Mesendoderm (in vitro differentiated cells): ENCODE results near the gene EIF5B.
"Not testable (repeated sequence)": the region's sequence is repeated elsewhere in the genome, so short reads cannot be mapped to it uniquely, and the experiment has no call there.

ENCODE experiments used
- DNase-seq: peaks from one replicate; pipeline ENCODE4 v3.0.0; 2013
- H2AK5ac ChIP-seq: 2 replicates; pipeline ENCODE4 v1.6.1; 2013; ENCODE audit warnings: low read length, inconsistent platforms
- H2BK120ac ChIP-seq: 2 replicates; pipeline ENCODE4 v1.6.1; 2013; ENCODE audit warnings: low read depth, mild to moderate bottlenecking, low read length, moderate library complexity, mixed read lengths
- H2BK15ac ChIP-seq: replicated peaks from 2 replicates; pipeline ENCODE4 v1.6.1; 2013; ENCODE audit warnings: low read depth, mild to moderate bottlenecking, moderate library complexity
- H2BK5ac ChIP-seq: 2 replicates; pipeline ENCODE4 v1.6.1; 2013; ENCODE audit warnings: low read length, inconsistent platforms
- H3K18ac ChIP-seq: 2 replicates; pipeline ENCODE4 v1.6.1; 2013; ENCODE audit warnings: mild to moderate bottlenecking, low read length, mixed read lengths
- H3K23ac ChIP-seq: one replicate; pipeline ENCODE4 v1.6.1; 2013; ENCODE audit warnings: low read length
- H3K27ac ChIP-seq: 2 replicates; pipeline ENCODE4 v1.5.1; 2013; ENCODE audit warnings: low read depth, mild to moderate bottlenecking, inconsistent platforms, low read length, moderate library complexity
- H3K27me3 ChIP-seq: 2 replicates; pipeline ENCODE4 v1.6.1; 2013; ENCODE audit warnings: low read length, control low read depth, mild to moderate bottlenecking, inconsistent platforms; ENCODE audit not compliant: insufficient read depth, poor library complexity
- H3K36me3 ChIP-seq: 2 replicates; pipeline ENCODE4 v1.6.1; 2013; ENCODE audit warnings: low read length, inconsistent platforms; ENCODE audit not compliant: control insufficient read depth, insufficient read depth
- H3K4ac ChIP-seq: one replicate; pipeline ENCODE4 v1.6.1; 2013; ENCODE audit warnings: low read depth, mild to moderate bottlenecking, low read length, moderate library complexity
- H3K4me1 ChIP-seq: 2 replicates; pipeline ENCODE4 v1.6.1; 2013; ENCODE audit warnings: low read depth, low read length, inconsistent platforms; ENCODE audit not compliant: control insufficient read depth
- H3K4me2 ChIP-seq: 2 replicates; pipeline ENCODE4 v1.6.1; 2013; ENCODE audit warnings: low read length
- H3K4me3 ChIP-seq: 2 replicates; pipeline ENCODE4 v1.5.1; 2013; ENCODE audit warnings: mild to moderate bottlenecking, low read length
- H3K56ac ChIP-seq: one replicate; pipeline ENCODE4 v1.6.1; 2013; ENCODE audit warnings: low read length
- H3K79me1 ChIP-seq: 2 replicates; pipeline ENCODE4 v1.6.1; 2013; ENCODE audit warnings: low read length, inconsistent platforms
- H3K79me2 ChIP-seq: 2 replicates; pipeline ENCODE4 v1.6.1; 2013; ENCODE audit warnings: mild to moderate bottlenecking, low read length; ENCODE audit not compliant: control insufficient read depth, insufficient read depth
- H3K9ac ChIP-seq: 2 replicates; pipeline ENCODE4 v1.6.1; 2013; ENCODE audit warnings: low read length, inconsistent platforms
- H4K5ac ChIP-seq: one replicate; pipeline ENCODE4 v1.6.1; 2013; ENCODE audit warnings: low read length
- H4K8ac ChIP-seq: one replicate; pipeline ENCODE4 v1.6.1; 2013; ENCODE audit warnings: low read depth, mild to moderate bottlenecking, control low read depth, low read length, moderate library complexity
- WGBS: extraction: QIAGEN DNeasy Blood & Tissue Kit; methylation state at CpG from one replicate; pipeline ENCODE4 v1.1.7; 2013; ENCODE audit warnings: low lambda C conversion rate, missing lambda C conversion rate; ENCODE audit not compliant: insufficient coverage; ENCODE audit errors: extremely low coverage; 5-methylcytosine and 5-hydroxymethylcytosine counted together

EIF5B gene

GRCh38 chr2:99350194-99350593 lies 13.0 kb downstream of the EIF5B start:
- DNase-seq: no peak
- Histone ChIP-seq H3K4me3 (no peak overlapping the region), H3K4me2 (no peak overlapping the region), H3K36me3 (no peaks in the 10 kb centered on the region), H3K4ac (no peak overlapping the region), H3K56ac (no peak overlapping the region), H3K9ac (no peak overlapping the region), H3K23ac (no peak overlapping the region), H2AK5ac (no peak overlapping the region), H4K5ac (no peak overlapping the region), H2BK5ac (no peak overlapping the region), H3K4me1 (no peaks in the 10 kb centered on the region), H3K79me1 (peaks cover 6% of the 10 kb centered on the region), H3K18ac (no peak overlapping the region), H3K79me2 (peaks cover 60% of the 10 kb centered on the region), H4K8ac (no peak overlapping the region), H3K27me3 (no peaks in the 10 kb centered on the region), H2BK15ac (no peak overlapping the region), H2BK120ac (no peak overlapping the region), H3K27ac (no peak overlapping the region)

- Histone ChIP-seq H4K5ac (no peak overlapping the region), H3K4ac (no peak overlapping the region), H3K4me1 (no peaks in the 10 kb centered on the region), H3K4me2 (no peak overlapping the region), H2BK5ac (no peak overlapping the region), H3K56ac (no peak overlapping the region), H2AK5ac (no peak overlapping the region), H3K36me3 (no peaks in the 10 kb centered on the region), H3K79me2 (peaks cover 51% of the 10 kb centered on the region), H3K27ac (no peak overlapping the region), H4K8ac (no peak overlapping the region), H3K4me3 (no peak overlapping the region), H3K9ac (no peak overlapping the region), H3K27me3 (no peaks in the 10 kb centered on the region), H2BK120ac (no peak overlapping the region), H3K18ac (no peak overlapping the region), H3K23ac (no peak overlapping the region), H2BK15ac (no peak overlapping the region), H3K79me1 (peaks cover 9% of the 10 kb centered on the region)
- WGBS: no CpG with 5 or more reads among the region's 1 CpG
- no peak for DNase-seq
Measured at GRCh38 chr2:99354070-99354469, 16.9 kb downstream of the EIF5B start.

GRCh38 chr2:99354825-99355224 lies 17.6 kb downstream of the EIF5B start:
- H3K4me1 ChIP-seq, H3K56ac ChIP-seq, H2BK5ac ChIP-seq, H2AK5ac ChIP-seq, DNase-seq, H2BK120ac ChIP-seq, H3K4me2 ChIP-seq, H4K8ac ChIP-seq, H3K27ac ChIP-seq, H3K27me3 ChIP-seq, H3K18ac ChIP-seq, H3K79me1 ChIP-seq, H3K4me3 ChIP-seq, H3K4ac ChIP-seq, H3K36me3 ChIP-seq, H2BK15ac ChIP-seq, H3K23ac ChIP-seq, H4K5ac ChIP-seq, H3K9ac ChIP-seq: not testable (repeated sequence)
- WGBS: no CpG with 5 or more reads among the region's 8 CpGs
- peaks cover 50% of the 10 kb centered on the region for H3K79me2 ChIP-seq

- Histone ChIP-seq H3K4me2 (no peak overlapping the region), H2BK120ac (no peak overlapping the region), H3K18ac (no peak overlapping the region), H3K79me1 (peaks cover 9% of the 10 kb centered on the region), H3K4ac (no peak overlapping the region), H3K27ac (no peak overlapping the region), H2BK15ac (no peak overlapping the region), H4K5ac (no peak overlapping the region), H4K8ac (no peak overlapping the region), H3K56ac (no peak overlapping the region), H3K4me3 (no peak overlapping the region), H2BK5ac (no peak overlapping the region), H3K23ac (no peak overlapping the region), H3K27me3 (no peaks in the 10 kb centered on the region), H3K36me3 (no peaks in the 10 kb centered on the region), H2AK5ac (no peak overlapping the region), H3K9ac (no peak overlapping the region), H3K4me1 (no peaks in the 10 kb centered on the region), H3K79me2 (peaks cover 34% of the 10 kb centered on the region)
- no peak for DNase-seq
Measured at GRCh38 chr2:99356853-99357252, 19.7 kb downstream of the EIF5B start.

- Histone ChIP-seq H3K27me3 (no peaks in the 10 kb centered on the region), H3K23ac (no peak overlapping the region), H2BK120ac (no peak overlapping the region), H4K8ac (no peak overlapping the region), H2BK5ac (no peak overlapping the region), H3K9ac (no peak overlapping the region), H3K18ac (no peak overlapping the region), H3K27ac (no peak overlapping the region), H3K4me2 (no peak overlapping the region), H3K79me2 (no peaks in the 10 kb centered on the region), H3K79me1 (no peaks in the 10 kb centered on the region), H3K4ac (no peak overlapping the region), H3K56ac (no peak overlapping the region), H4K5ac (no peak overlapping the region), H3K4me3 (no peak overlapping the region), H3K4me1 (no peaks in the 10 kb centered on the region), H2AK5ac (no peak overlapping the region), H2BK15ac (no peak overlapping the region), H3K36me3 (peaks cover 2% of the 10 kb centered on the region)
- no peak for DNase-seq
- WGBS: no CpG with 5 or more reads among the region's 2 CpGs
Measured at GRCh38 chr2:99365661-99366060, 28.5 kb downstream of the EIF5B start.

GRCh38 chr2:99368854-99369253 lies 31.7 kb downstream of the EIF5B start:
- not testable (repeated sequence) for H3K27me3 ChIP-seq, H3K79me1 ChIP-seq, H3K79me2 ChIP-seq, H2AK5ac ChIP-seq, H4K5ac ChIP-seq, H3K4me2 ChIP-seq, H4K8ac ChIP-seq, H3K36me3 ChIP-seq, H3K18ac ChIP-seq, H2BK5ac ChIP-seq, H3K4me1 ChIP-seq, DNase-seq, H3K23ac ChIP-seq, H3K4me3 ChIP-seq, H2BK15ac ChIP-seq, H3K27ac ChIP-seq, H3K9ac ChIP-seq, H2BK120ac ChIP-seq, H3K56ac ChIP-seq, H3K4ac ChIP-seq
- WGBS: no CpG with 5 or more reads among the region's 5 CpGs
